Measurements from ENCODE around the gene KAZALD1.

The KAZALD1 gene

DNA sequence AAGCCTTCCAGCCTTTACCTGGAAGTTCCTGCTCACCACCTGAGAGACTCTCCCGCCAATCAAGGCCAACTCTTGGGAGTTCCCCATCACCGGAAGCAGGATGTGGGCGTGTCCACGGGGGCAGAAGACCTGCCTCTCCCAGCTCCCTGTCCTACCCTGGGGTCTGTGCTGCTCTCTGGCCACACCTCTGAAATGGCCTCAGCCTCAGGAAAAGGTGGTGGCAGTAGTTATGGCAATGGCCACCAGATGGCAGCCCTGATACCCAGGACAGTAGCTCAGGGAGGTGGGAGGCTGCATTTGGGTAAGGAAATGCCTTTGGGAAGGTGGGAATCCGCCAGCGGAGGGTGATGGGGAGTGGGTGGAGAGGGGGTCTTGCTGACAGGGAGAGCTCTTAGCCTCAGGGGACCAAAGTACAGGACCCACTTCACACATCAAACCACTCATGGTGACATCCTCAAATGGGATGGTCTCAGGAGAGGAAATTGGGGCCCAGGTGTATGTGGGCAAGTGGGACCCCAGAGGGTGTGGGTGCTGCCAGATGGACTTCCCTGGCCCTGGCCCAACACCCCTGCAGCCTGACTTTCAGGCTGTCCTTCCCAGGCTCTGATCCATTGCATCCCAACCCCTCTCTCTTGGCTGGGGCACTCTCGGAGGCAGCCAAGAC, 33.9 kb downstream of the KAZALD1 start:
- DNase-seq (ENCODE audit: low read depth), result peak; percentile 50

DNA sequence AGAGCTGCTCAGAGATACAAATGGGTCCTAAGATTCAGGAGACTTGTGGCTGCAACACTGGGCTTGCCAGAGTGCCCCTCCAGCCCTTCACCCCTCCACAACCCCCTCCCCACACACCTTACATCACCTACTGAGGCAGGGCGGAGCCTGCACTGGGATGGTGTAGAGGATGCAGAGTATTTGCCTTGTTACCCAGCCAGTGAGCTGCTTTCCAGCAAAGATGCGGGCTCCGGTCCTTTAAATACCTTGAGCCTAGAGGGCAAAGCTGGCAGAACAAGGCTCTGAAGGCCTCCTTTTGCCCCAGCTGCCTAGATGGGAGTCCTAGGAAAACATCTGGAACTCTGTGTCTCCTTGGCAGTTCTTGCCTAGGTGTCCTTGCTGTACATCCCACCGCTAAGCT, 34.6 kb downstream of the KAZALD1 start:
- no peak for DNase-seq (ENCODE audit: low read depth)

DNA sequence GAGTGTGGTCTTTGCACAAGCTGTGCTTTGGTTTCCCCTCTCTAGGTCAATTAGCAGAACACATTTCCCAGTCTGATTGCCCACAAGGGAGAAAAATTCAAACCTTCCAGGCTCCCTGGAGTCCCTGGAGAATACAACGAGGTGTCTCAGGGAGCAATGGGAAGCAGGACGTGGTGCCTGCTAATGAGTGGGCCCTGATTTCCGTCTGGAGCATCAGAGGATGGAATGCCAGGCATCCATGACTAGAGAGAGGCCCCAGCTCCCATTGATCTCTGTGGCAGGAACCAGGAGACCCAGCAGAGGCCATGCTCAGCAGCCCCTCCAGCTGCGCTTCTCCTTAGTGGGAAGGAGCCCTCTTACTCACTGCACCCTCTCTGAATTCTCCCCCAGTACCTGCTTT, 36.1 kb downstream of the KAZALD1 start:
- no peak for DNase-seq (ENCODE audit: low read depth)

DNA sequence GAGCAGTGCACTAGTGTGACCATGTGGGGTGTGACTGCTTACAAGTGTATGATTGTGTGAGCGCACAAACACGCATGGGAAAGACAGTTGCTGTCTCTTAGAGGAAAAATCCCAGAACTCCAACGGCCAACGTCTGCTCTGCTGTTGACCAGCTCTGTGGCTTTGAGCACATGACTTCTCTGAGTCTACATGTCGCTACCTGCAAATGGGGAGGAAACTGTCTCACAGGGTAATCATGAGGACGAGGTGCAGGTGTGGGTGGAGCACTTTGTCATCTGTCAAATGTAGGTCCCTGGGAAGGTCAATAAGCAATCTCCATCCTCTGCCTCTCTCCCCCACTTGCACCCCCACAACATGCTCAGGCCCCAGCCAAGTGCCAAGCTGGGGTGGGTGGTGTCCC, 38.1 kb downstream of the KAZALD1 start:
- DNase-seq (ENCODE audit: low read depth), result no peak

DNA sequence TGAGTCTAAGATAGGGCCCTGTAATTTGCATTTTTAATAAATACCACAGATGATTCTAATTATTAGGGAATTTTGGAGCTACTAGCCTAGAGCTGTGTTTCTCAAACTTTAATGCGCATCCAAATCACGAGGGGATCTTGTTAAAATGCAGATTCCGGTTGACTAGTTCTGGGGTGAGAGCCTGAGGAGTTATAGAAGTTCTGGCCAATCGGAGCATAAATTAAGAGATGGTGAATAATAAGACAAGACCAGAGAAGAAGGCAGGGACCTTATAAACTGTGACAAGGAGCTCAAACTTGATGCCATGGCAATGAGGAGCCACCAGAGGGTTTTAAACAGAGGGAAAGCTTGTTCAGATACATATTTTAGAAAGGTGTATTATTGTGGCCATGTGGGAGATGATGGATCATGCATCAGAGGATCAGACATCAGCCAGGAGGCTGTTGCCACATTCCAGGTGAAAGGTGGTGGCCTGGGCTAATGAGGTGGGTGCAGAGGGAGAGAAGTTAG, 39.6 kb downstream of the KAZALD1 start:
- no peak for DNase-seq (ENCODE audit: low read depth)

DNA sequence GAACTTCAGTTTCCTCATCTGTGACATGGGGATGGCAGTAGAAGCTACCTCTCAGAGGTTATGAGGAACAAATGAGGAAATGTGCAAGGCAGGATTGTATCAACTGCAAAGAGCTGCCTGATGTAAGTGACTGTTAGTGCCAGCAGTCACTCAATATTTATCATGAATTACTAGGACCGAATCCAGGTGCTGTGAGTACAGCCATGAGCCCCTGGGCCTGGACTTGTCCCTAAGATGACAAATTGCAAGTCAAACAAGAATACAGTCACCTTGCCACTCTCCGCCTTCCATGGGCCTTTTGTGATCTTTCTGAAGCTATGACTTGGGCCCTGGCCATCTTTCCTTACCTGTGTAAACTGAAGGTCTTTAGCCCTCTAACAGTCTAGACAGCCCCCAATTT, 41.6 kb downstream of the KAZALD1 start:
- no peak for DNase-seq (ENCODE audit: low read depth)

DNA sequence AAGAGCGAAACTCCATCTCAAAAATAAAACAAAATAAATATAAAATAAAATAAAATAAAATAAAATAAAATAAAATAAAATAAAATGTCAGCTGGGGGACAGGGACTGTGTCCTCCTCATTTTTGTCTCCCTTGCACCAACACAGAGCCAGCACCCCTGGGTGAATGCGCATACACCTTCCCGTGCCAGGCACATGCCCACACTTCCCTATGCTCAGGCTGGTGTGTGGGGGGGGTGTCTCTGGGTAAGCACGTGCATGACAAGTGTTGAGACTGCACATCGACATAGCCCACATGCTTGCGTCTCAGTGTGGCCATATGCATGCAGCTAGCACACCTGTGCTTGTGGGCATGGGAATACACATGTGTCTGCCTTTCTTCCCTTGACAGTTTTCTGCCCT, 44.6 kb downstream of the KAZALD1 start:
- DNase-seq (ENCODE audit: low read depth), result no peak

DNA sequence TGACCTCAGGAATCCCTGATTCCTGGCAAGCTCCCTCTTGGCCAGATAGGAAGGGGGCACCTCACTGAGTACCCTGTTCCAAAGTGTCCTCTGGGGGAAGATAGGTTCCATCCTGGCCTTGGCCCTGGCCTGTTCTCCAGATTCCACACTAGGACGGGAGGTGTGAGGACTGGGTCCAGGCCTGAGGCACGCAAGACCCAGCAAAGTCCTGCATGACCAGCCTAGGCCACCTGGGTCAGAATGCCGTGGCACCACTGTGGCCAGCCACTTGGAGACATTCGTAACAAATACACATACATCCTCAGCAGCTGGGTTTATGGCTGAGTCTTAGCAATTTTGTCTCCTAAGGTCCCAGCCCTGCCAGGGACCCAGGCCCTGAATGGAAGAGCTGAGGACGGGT, 46.0 kb downstream of the KAZALD1 start:
- no peak for DNase-seq (ENCODE audit: low read depth)

DNA sequence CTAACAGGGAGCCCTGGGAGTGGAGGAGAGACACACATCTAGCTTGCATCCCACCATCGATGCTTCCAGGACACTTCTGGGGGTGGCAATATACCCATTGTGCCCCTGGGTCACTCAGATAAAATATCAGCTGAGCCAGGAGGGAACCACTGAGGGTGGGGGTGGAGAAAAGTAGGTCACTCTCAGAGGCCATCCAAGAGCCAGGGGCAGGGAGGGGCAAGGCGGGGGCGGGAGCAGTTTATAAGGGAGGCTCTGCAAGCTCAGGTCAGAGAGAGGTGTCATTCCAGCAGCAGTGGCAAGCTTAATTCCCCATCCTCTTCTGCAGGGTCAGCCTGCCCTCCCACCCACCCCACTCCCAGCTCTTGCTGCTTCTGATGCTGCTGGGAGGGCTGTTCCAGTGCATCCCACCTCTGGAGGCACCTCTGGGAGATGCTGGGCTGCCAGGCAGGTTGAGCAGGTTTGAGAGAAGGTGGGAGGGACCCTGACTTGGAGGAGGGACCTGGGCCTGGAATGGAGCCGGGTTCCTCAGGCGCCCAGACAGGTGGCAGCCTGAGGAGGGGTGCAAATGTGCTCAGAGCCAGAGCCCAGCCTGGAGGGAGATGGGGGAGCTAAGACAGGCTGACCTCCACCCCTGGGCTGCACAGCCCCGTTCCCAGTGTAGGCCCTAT, 49.2 kb downstream of the KAZALD1 start:
- no peak for DNase-seq (ENCODE audit: low read depth)

DNA sequence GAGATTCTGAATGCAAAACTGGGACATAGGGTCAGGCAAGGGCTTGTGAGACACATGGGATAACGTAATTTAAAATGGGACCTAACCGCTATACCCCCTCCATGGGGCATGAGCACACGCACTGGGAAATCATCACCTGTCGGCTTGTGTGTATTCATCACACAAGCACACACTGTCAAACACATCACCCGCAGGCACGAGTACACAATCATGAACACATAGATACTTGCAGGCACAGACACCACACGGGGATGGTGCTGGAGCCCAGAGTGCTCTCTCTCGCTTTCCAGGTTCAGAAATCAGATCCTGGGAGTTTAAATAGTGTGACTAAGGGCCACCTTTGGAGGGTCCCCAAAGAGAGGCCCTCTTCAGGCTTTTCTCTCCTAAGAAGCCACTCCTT, 49.8 kb downstream of the KAZALD1 start:
- DNase-seq (ENCODE audit: low read depth), result no peak

DNA sequence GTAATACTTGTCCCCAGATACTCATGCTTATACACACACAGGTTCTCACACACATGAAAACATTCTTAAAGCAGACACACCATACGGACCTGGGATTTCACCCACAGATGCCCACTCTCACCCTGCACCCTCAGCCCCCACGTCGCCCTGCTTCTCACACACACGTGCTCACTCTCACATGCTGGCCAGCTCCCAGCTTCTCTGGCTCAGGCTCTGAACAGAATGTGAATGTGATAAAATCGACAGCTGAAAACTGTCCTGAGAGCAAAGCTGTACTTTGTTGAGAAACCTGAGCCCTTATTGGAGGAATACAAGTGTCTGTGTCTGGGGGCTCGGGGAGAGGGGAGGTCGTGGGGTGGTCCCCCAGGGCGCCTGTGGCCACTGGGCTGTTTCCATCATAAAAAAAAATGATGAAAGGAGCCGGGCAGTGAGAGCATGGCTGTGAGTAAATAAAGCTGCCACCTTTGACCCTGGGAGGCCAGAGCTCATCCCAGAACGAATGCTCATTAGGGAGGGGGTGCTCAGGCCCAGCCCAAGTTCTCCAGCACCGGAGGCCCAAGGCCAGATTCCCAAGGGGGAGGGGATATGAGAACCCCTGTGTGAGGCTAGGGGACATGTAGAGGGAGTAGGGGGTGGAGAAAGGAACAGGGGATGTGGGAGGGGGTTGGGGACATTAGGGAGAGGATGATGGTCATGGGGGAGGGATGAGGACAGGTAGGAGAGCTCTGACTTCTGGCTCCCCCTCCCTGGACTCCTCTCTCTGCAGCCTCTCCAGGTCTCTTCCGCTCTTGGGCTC, 51.2 kb downstream of the KAZALD1 start:
- DNase-seq (ENCODE audit: low read depth), result no peak

DNA sequence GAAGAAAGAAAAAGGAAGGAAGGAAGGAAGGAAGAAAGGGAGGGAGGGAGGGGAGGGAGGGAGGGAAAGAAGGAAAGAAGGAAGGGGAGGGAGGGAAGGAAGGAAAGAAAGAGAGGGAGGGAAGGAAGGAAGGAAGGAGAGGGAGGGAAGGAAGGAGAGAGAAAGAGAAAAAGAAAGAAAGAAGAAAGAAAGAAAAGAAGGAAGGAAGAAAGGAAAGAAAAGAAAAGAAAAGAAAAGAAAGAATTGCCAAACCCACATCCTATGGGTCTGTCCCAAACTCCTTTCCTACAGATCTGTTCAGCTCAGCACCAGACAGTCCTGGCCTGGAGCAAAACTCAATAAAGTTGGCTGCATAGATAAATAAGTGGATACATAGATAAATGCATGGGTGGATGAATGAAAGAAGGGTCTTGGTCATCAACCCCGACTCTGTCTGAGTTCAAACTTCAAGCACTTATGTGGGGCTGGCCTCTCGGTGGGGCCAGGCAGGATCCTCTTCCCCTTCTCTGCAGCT, 52.2 kb downstream of the KAZALD1 start:
- DNase-seq (ENCODE audit: low read depth), result no peak

DNA sequence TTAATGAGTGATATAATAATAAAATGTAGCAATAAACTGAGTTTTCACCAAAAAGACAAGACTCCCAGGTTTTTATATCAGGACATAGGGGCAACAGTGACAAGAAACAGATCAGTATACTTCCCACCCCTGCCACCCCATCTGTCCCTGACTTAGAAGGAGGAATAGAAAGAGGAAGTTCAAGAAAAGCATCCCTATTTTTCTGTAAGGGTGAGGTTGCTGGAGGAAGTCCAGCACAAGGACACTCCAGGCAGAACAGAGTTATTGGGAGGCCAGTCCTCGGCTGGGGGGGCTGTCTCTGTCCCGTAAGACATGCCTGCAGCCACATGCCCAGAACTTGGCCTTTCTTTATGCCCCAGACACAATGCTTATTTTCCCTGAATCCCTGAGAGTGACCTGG, 52.9 kb downstream of the KAZALD1 start:
- DNase-seq (ENCODE audit: low read depth), result no peak
